ENCODE data around the gene CDH13.

- TF ChIP-seq CTCF (conservative IDR thresholded peaks at IDR 0.05) (peak; percentile 53), ZFX (IDR thresholded peaks at IDR 0.05) (no peak)
Observed at GRCh38 chr16:82631701-82632685, 5.2 kb downstream of the CDH13 start.
